HepG2 (cell line): Measurements from ENCODE around the gene PPP1R12C. TPM values are rescaled to one million over a fixed set of nuclear protein-coding genes. Genes with fewer than 3 reads are reported as not detected.
A peak's percentile ranks its signal among the peaks of the same experiment; 100 is the strongest.

ENCODE experiments used
- AGO2 ChIP-seq: fragments of 200-400 bp; formaldehyde crosslinking; optimal IDR thresholded peaks from 2 replicates; pipeline ENCODE3; 2017; ENCODE audit warnings: mild to moderate bottlenecking, low read depth, low read length, moderate library complexity
- CBX5 ChIP-seq: sonication (generic); formaldehyde crosslinking; IDR thresholded peaks from 2 replicates; pipeline ENCODE4 v1.4.0; 2020; ENCODE audit warnings: missing genetic modification reagents, borderline replicate concordance
- CENPX ChIP-seq: sonication (generic); formaldehyde crosslinking; IDR thresholded peaks from 2 replicates; pipeline ENCODE4 v1.9.0; 2021; ENCODE audit warnings: mild to moderate bottlenecking, missing genetic modification reagents, moderate library complexity
- FOXM1 ChIP-seq: sonication (generic); formaldehyde crosslinking; IDR thresholded peaks from 2 replicates; pipeline ENCODE4 v1.5.0; 2020; ENCODE audit warnings: missing genetic modification reagents
- GFI1 ChIP-seq: sonication (generic); formaldehyde crosslinking; IDR thresholded peaks from 2 replicates; pipeline ENCODE4 v1.5.0; 2020; ENCODE audit warnings: missing genetic modification reagents, mild to moderate bottlenecking, borderline replicate concordance
- MTA1 ChIP-seq: sonication (generic); formaldehyde crosslinking; IDR thresholded peaks from 2 replicates; pipeline ENCODE4 v1.4.0; 2020; ENCODE audit warnings: missing genetic modification reagents, mild to moderate bottlenecking, borderline replicate concordance
- MTA3 ChIP-seq: sonication (generic); formaldehyde crosslinking; IDR thresholded peaks from 2 replicates; pipeline ENCODE4 v1.4.0; 2020; ENCODE audit warnings: missing genetic modification reagents
- NFRKB ChIP-seq: fragments of 450-650 bp; IDR thresholded peaks from 2 replicates; pipeline ENCODE4 v1.6.1; 2017
- PHF5A ChIP-seq: IDR thresholded peaks from one replicate; pipeline ENCODE4 v1.6.1; 2018; ENCODE audit warnings: low read depth, missing genetic modification reagents; ENCODE audit not compliant: unreplicated experiment
- REPIN1 ChIP-seq: sonication (generic); formaldehyde crosslinking; IDR thresholded peaks from 2 replicates; pipeline ENCODE4 v1.8.0; 2022; ENCODE audit warnings: missing genetic modification reagents, low read depth, mild to moderate bottlenecking, borderline replicate concordance
- TBP ChIP-seq: sonication (generic); formaldehyde crosslinking; IDR thresholded peaks from 2 replicates; pipeline ENCODE4 v1.5.0; 2020; ENCODE audit warnings: missing genetic modification reagents
- TBX2 ChIP-seq: sonication (generic); formaldehyde crosslinking; IDR thresholded peaks from 2 replicates; pipeline ENCODE4 v1.5.0; 2020; ENCODE audit warnings: missing genetic modification reagents, mild to moderate bottlenecking, borderline replicate concordance
- TBX3 ChIP-seq: fragments of 450-650 bp; IDR thresholded peaks from 2 replicates; pipeline ENCODE4 v1.6.1; 2017; ENCODE audit warnings: antibody characterized with exemption, mild to moderate bottlenecking, inconsistent platforms, borderline replicate concordance
- ZNF329 ChIP-seq: sonication (generic); formaldehyde crosslinking; IDR thresholded peaks from 2 replicates; pipeline ENCODE4 v1.9.0; 2021; ENCODE audit warnings: low read depth, mild to moderate bottlenecking, missing genetic modification reagents
- ZNF367 ChIP-seq: sonication (generic); formaldehyde crosslinking; IDR thresholded peaks from 2 replicates; pipeline ENCODE4 v1.4.0; 2020; ENCODE audit warnings: missing genetic modification reagents, borderline replicate concordance
- ZNF468 ChIP-seq: sonication (generic); formaldehyde crosslinking; IDR thresholded peaks from 2 replicates; pipeline ENCODE4 v1.8.0; 2022; ENCODE audit warnings: mild to moderate bottlenecking, moderate library complexity, missing genetic modification reagents
- ZNF552 ChIP-seq: sonication (generic); formaldehyde crosslinking; IDR thresholded peaks from 2 replicates; pipeline ENCODE4 v1.9.0; 2022; ENCODE audit warnings: missing genetic modification reagents, mild to moderate bottlenecking, borderline replicate concordance
- ZNF891 ChIP-seq: sonication (generic); formaldehyde crosslinking; IDR thresholded peaks from 2 replicates; pipeline ENCODE4 v1.5.0; 2020; ENCODE audit warnings: mild to moderate bottlenecking, missing genetic modification reagents
- ZSCAN29 ChIP-seq: sonication (generic); formaldehyde crosslinking; conservative IDR thresholded peaks from 2 replicates; pipeline ENCODE4 v1.4.0; 2020; ENCODE audit warnings: mild to moderate bottlenecking, missing genetic modification reagents
- polyA plus RNA-seq, 8 experiments: library from polyadenylated mRNA; depleted of rRNA in 3 of 8; stranded (reverse) in 7 of 8; unstranded in 1 of 8; fragments of >200 nt; fragmentation: Illumina TruSeq in 4 of 8; extraction: Trizol in 4 of 8; gene quantifications; 2 replicates each; pipeline versions ENCODE4 v1.2.1 to v1.2.3, GENCODE V29; 2011 to 2016; ENCODE audit warnings: low read depth in 4 of 8, missing spikeins in 1 of 8, mixed read lengths in 1 of 8; ENCODE audit not compliant: insufficient read depth in 1 of 8
- total RNA-seq, 5 experiments: library from RNA; depleted of rRNA; stranded (reverse); fragments of >200 nt; fragmentation: Illumina TruSeq; extraction: Trizol; gene quantifications; 2 replicates each; pipeline ENCODE4 v1.2.3, GENCODE V29; 2016; ENCODE audit warnings: low read depth in 1 of 5
- TF ChIP-seq, protein P1 (sequence below): sonication (generic); formaldehyde crosslinking; IDR thresholded peaks from 2 replicates; pipeline ENCODE4 v1.9.0; 2021; ENCODE audit warnings: mild to moderate bottlenecking, missing genetic modification reagents
- TF ChIP-seq, protein P2 (sequence below): sonication (generic); formaldehyde crosslinking; IDR thresholded peaks from 2 replicates; pipeline ENCODE4 v1.4.0; 2020; ENCODE audit warnings: mild to moderate bottlenecking, missing genetic modification reagents
- TF ChIP-seq, protein P3 (sequence below): sonication (generic); formaldehyde crosslinking; IDR thresholded peaks from 2 replicates; pipeline ENCODE4 v1.4.0; 2020; ENCODE audit warnings: mild to moderate bottlenecking, missing genetic modification reagents

Gene PPP1R12C
- total and polyA plus RNA-seq, 2 of the 13 experiments (the other 11 are each of a cell fraction or from before 2014, with no cell fraction given): 29.7 to 30.3 TPM

DNA sequence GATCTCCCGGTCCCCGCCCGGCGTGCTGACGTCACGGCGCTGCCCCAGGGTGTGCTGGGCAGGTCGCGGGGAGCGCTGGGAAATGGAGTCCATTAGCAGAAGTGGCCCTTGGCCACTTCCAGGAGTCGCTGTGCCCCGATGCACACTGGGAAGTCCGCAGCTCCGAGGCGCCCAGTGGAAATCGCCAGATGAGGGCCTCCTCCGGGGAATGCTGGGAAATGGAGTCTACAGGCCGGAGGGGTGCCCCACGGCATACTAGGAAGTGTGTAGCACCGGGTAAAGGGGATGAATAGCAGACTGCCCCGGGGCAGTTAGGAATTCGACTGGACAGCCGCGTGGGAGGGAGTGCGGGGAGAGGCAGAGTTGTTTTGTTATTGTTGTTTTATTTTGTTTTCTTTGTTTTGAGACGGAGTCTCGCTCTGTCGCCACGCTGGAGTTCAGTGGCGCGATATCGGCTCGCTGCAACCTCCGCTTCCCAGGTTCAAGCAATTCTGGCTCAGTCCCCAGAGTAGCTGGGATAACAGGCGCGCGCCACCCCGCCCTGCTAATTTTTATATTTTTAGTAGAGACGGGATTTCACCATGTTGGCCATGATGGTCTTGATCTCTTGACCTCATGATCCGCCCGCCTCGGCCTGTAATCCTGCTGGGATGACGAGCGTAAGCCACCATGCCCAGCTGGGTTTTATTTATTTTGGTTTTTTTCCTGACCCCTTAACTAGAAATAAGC is 390 bp upstream of the PPP1R12C start (continued):
- no peak for TF ChIP-seq ZSCAN29 (CRISPR knock-in tag)
- TF ChIP-seq PHF5A (CRISPR knock-in tag): peak; percentile 64
- no peak for TF ChIP-seq FOXM1 (CRISPR knock-in tag)
- no peak for TF ChIP-seq TBX2 (CRISPR knock-in tag)
- no peak for TF ChIP-seq REPIN1 (CRISPR knock-in tag)
- TF ChIP-seq TBX3: no peak
- no peak for TF ChIP-seq ZNF468 (CRISPR knock-in tag)
- TF ChIP-seq CENPX (CRISPR knock-in tag): no peak
- TF ChIP-seq TBP: peak; percentile 93
- TF ChIP-seq ZNF367 (CRISPR knock-in tag): no peak
- TF ChIP-seq CBX5: peak; percentile 37; the same call in 1 of the 2 replicates
- TF ChIP-seq ZNF552 (CRISPR knock-in tag): no peak
- TF ChIP-seq MTA3 (CRISPR knock-in tag): no peak
- TF ChIP-seq, protein P1, sequence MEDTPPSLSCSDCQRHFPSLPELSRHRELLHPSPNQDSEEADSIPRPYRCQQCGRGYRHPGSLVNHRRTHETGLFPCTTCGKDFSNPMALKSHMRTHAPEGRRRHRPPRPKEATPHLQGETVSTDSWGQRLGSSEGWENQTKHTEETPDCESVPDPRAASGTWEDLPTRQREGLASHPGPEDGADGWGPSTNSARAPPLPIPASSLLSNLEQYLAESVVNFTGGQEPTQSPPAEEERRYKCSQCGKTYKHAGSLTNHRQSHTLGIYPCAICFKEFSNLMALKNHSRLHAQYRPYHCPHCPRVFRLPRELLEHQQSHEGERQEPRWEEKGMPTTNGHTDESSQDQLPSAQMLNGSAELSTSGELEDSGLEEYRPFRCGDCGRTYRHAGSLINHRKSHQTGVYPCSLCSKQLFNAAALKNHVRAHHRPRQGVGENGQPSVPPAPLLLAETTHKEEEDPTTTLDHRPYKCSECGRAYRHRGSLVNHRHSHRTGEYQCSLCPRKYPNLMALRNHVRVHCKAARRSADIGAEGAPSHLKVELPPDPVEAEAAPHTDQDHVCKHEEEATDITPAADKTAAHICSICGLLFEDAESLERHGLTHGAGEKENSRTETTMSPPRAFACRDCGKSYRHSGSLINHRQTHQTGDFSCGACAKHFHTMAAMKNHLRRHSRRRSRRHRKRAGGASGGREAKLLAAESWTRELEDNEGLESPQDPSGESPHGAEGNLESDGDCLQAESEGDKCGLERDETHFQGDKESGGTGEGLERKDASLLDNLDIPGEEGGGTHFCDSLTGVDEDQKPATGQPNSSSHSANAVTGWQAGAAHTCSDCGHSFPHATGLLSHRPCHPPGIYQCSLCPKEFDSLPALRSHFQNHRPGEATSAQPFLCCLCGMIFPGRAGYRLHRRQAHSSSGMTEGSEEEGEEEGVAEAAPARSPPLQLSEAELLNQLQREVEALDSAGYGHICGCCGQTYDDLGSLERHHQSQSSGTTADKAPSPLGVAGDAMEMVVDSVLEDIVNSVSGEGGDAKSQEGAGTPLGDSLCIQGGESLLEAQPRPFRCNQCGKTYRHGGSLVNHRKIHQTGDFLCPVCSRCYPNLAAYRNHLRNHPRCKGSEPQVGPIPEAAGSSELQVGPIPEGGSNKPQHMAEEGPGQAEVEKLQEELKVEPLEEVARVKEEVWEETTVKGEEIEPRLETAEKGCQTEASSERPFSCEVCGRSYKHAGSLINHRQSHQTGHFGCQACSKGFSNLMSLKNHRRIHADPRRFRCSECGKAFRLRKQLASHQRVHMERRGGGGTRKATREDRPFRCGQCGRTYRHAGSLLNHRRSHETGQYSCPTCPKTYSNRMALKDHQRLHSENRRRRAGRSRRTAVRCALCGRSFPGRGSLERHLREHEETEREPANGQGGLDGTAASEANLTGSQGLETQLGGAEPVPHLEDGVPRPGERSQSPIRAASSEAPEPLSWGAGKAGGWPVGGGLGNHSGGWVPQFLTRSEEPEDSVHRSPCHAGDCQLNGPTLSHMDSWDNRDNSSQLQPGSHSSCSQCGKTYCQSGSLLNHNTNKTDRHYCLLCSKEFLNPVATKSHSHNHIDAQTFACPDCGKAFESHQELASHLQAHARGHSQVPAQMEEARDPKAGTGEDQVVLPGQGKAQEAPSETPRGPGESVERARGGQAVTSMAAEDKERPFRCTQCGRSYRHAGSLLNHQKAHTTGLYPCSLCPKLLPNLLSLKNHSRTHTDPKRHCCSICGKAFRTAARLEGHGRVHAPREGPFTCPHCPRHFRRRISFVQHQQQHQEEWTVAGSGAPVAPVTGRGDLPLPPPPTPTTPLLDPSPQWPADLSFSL: no peak
- TF ChIP-seq ZNF329 (CRISPR knock-in tag): no peak
- TF ChIP-seq GFI1 (CRISPR knock-in tag): no peak
- TF ChIP-seq, protein P2, sequence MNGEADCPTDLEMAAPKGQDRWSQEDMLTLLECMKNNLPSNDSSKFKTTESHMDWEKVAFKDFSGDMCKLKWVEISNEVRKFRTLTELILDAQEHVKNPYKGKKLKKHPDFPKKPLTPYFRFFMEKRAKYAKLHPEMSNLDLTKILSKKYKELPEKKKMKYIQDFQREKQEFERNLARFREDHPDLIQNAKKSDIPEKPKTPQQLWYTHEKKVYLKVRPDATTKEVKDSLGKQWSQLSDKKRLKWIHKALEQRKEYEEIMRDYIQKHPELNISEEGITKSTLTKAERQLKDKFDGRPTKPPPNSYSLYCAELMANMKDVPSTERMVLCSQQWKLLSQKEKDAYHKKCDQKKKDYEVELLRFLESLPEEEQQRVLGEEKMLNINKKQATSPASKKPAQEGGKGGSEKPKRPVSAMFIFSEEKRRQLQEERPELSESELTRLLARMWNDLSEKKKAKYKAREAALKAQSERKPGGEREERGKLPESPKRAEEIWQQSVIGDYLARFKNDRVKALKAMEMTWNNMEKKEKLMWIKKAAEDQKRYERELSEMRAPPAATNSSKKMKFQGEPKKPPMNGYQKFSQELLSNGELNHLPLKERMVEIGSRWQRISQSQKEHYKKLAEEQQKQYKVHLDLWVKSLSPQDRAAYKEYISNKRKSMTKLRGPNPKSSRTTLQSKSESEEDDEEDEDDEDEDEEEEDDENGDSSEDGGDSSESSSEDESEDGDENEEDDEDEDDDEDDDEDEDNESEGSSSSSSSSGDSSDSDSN (CRISPR knock-in tag): 0 out of 2 replicates have a peak, but pooled peaks have one; percentile 26
- TF ChIP-seq AGO2: no peak
- TF ChIP-seq NFRKB: no peak
- TF ChIP-seq MTA1 (CRISPR knock-in tag): no peak
- TF ChIP-seq ZNF891 (CRISPR knock-in tag): no peak
- TF ChIP-seq, protein P3, sequence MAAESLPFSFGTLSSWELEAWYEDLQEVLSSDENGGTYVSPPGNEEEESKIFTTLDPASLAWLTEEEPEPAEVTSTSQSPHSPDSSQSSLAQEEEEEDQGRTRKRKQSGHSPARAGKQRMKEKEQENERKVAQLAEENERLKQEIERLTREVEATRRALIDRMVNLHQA (CRISPR knock-in tag): no peak
